GM10266 (cell line): ENCODE results near the gene KCNC4.

Experiments
- DNase-seq: peaks from one replicate; pipeline ENCODE4 v3.0.0; 2012; ENCODE audit errors: extremely low spot score
- TF ChIP-seq, protein P1 (sequence below): IDR thresholded peaks from 2 replicates; pipeline ENCODE4 v1.5.1; 2012; ENCODE audit warnings: mild to moderate bottlenecking, low read depth; ENCODE audit not compliant: control insufficient read depth, insufficient read depth; ENCODE audit errors: missing control alignments

The KCNC4 gene

DNA sequence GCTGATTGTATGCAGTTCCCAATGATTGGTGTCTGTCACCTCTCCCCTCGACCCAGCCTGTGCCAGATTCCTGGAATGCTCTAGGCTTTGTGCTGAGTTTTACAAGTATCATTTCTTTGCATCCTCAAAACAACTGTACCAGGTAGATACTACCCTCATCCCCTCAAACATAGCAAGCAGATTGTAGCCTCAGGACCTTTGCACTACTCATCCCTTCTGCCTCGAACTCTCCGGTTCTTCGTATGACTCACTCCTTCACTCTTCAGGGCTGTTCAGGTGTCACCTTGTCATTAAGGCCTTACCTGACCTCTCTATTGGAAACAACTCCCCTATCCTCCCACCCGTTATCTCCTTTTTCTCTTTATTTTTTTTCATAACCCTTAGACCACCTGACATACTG is 8.0 kb downstream of the KCNC4 start:
- TF ChIP-seq, protein P1, sequence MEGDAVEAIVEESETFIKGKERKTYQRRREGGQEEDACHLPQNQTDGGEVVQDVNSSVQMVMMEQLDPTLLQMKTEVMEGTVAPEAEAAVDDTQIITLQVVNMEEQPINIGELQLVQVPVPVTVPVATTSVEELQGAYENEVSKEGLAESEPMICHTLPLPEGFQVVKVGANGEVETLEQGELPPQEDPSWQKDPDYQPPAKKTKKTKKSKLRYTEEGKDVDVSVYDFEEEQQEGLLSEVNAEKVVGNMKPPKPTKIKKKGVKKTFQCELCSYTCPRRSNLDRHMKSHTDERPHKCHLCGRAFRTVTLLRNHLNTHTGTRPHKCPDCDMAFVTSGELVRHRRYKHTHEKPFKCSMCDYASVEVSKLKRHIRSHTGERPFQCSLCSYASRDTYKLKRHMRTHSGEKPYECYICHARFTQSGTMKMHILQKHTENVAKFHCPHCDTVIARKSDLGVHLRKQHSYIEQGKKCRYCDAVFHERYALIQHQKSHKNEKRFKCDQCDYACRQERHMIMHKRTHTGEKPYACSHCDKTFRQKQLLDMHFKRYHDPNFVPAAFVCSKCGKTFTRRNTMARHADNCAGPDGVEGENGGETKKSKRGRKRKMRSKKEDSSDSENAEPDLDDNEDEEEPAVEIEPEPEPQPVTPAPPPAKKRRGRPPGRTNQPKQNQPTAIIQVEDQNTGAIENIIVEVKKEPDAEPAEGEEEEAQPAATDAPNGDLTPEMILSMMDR: no peak
- no peak for DNase-seq

DNA sequence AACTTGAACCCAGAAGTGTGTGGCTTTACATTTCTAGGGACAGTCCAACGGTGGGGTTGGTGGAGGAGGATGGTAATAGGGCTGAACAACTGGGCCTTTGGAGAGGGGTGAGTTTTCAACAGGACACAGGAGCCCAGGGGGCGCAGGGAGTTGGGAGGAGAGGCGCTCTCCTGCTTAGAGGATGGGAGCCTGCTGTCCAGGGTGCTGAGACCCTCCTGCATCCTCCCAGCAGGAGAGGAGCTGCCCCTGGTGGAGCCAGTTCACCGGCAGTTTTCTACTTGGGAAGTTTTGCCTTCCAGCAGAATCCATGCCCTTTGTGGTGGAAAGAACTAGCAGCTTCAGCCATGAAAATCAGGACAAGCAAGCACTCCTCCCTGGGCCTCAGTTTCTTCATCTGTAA is 8.6 kb downstream of the KCNC4 start:
- no peak for DNase-seq
- TF ChIP-seq, protein P1: no peak

DNA sequence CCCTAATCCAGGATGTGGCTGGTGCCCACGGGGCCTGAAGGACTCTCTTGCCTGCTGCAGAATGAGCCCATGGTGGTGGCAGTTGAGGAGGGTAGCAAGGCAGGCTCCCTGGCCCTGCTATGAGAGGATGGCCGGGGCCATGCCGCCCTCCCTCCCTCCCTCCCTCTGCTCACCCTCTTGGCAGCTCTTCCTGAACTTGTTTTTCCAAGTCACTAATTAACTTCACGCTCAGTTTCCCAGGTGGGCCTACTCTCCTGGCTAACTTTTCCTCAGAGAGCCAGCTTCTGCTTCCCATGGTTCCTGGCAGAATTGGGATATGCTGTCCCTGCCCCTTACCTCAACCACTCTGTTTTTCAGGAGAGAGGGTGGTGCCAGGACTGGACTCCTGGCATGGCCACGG is 10.2 kb downstream of the KCNC4 start:
- no peak for DNase-seq
- TF ChIP-seq, protein P1: no peak

DNA sequence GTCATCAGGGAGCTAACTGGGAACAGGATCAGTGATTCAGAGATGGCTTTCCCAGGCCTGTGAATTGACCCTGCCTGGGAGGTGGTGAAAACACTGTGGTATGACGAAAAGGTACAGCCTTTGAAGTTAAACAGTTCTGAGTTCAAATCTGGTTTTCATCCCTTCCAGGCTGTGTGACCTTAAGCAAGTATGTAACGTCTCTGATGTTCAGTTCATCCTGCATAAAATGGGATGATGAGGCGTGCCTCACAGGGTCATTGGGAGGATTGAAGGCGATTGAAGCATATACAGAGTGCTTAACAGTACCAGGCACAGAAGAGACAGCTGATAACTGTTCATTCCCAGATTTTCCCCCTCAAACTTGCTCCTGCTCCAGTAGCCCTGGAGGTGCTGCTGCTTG is 11.0 kb downstream of the KCNC4 start:
- DNase-seq: no peak
- TF ChIP-seq, protein P1: no peak

DNA sequence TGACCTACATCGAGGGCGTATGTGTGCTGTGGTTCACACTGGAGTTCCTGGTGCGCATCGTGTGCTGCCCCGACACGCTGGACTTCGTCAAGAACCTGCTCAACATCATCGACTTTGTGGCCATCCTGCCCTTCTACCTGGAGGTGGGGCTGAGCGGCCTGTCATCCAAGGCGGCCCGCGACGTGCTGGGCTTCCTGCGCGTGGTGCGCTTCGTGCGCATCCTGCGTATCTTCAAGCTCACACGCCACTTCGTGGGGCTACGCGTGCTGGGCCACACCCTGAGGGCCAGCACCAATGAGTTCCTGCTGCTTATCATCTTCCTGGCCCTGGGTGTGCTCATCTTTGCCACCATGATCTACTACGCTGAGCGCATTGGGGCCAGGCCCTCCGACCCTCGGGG is 13.0 kb downstream of the KCNC4 start:
- no peak for DNase-seq
- TF ChIP-seq, protein P1: no peak

DNA sequence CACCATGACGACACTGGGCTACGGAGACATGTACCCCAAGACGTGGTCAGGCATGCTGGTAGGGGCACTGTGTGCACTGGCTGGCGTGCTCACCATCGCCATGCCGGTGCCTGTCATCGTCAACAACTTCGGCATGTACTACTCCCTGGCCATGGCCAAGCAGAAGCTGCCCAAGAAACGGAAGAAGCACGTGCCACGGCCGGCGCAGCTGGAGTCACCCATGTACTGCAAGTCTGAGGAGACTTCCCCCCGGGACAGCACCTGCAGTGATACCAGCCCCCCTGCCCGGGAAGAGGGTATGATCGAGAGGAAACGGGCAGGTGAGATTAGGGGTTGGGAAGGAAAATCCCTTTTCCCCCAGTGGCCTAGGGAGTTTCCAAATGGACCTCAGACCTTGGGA is 13.5 kb downstream of the KCNC4 start:
- DNase-seq: no peak
- TF ChIP-seq, protein P1: no peak

DNA sequence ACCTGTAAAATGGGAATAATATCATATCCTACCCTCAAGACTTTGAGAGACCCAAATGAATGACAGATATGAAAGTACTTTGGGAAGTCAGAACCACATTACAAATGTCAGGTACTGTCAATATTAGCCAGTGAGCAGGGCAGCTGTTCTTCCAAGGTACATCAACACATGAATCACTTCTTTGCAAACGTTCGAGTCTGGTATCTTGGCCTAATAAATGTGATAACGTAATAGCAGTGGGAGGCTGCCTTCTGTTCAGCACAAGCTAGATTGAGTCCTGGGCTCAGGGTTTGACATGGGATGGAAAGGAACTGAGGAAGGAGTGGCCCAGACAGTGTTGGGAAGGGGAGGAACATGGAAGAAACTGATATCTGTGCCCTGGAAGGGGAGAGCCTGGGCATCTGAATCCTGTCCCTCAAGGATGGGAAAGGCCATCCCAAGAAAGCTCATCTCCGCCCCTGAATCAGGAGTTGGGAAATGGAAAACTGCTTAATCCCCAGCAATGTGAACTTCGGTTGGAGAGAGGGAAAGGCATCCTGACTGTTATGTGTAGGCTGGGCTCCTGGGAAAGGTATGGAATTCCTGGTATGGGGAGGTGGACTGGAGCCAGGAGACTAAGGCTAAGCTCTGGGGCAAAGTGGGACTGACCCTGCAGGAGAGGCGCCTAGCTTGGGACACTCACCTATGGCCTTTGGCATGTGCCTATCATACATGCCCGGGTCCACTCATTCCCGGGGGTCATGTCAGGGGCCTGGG is 14.3 kb downstream of the KCNC4 start:
- DNase-seq: no peak
- TF ChIP-seq, protein P1: no peak
